ENCODE results near the gene SRI.
"Not testable (repeated sequence)": the region's sequence is repeated elsewhere in the genome, so short reads cannot be mapped to it uniquely, and the experiment has no call there.

Gene SRI

GRCh38 chr7:88172842-88173241 lies 47.0 kb downstream of the SRI start:
- no peak for DNase-seq

- DNase-seq = no peak
Observed at GRCh38 chr7:88169717-88170320, 50.0 kb downstream of the SRI start.

- no peak for DNase-seq
Observed at GRCh38 chr7:88167721-88168120, 52.1 kb downstream of the SRI start.

GRCh38 chr7:88167223-88167622 lies 52.6 kb downstream of the SRI start:
- no peak for DNase-seq

- DNase-seq = no peak
Observed at GRCh38 chr7:88165697-88166096, 54.1 kb downstream of the SRI start.

- DNase-seq = not testable (repeated sequence)
Observed at GRCh38 chr7:88159741-88160140, 60.1 kb downstream of the SRI start.

GRCh38 chr7:88156356-88156755 lies 63.5 kb downstream of the SRI start:
- no peak for DNase-seq

- DNase-seq = no peak
Observed at GRCh38 chr7:88155756-88156155, 64.1 kb downstream of the SRI start.

Data from CD4-positive, alpha-beta T cell treated with Interleukin-4 for 4 hours (primary cell).